ENCODE data around the gene FOXA1. TPM values are rescaled to one million over a fixed set of nuclear protein-coding genes. Genes with fewer than 3 reads are reported as not detected.

Gene FOXA1
- total and polyA plus RNA-seq, 9 of the 15 experiments (the other 6 are each of a cell fraction or from before 2014, with no cell fraction given), result 0.20 to 3.0 (median 1.3) TPM

DNA sequence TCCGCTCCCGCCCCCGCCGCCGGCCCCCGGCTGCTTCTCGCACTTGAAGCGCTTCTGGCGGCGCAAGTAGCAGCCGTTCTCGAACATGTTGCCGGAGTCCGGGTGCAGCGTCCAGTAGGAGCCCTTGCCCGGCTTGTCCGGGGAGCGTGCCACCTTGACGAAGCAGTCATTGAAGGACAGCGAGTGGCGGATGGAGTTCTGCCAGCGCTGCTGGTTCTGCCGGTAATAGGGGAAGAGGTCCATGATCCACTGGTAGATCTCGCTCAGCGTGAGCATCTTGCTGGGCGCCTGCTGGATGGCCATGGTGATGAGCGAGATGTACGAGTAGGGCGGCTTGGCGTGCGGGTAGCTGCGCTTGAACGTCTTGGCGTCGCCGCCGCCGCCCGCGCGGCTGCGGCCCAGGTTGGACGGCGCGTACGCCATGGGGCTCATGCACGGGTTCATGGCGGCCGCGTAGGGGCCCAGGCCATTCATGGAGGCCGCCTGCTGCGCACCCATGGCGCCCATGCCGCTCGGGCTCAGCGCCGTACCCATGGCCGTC, 3.0 kb downstream of the FOXA1 start:
- DNase-seq (ENCODE audit: extremely low read depth in 1 of 4, low spot score in 3 of 4), result no peak
- FAIRE-seq, result no peak
- BruUV-seq (replicated peaks), result no TSS peak
- 98% methylated on average over 16 of the region's 58 CpGs for WGBS (ENCODE audit: insufficient coverage, low coverage, missing lambda C conversion rate)
- Histone ChIP-seq H3K4me1 (replicated peaks in 1 of 2; ENCODE audit: control insufficient read depth in 2 of 2, insufficient read depth in 2 of 2, low read length in 2 of 2) (peaks cover 3 to 25% of the 10 kb centered on the region in 2 experiments; a peak in 4 of 5 replicates), H4K20me1 (replicated peaks; ENCODE audit: control insufficient read depth, insufficient read depth, low read length) (no peaks in the 10 kb centered on the region), H3K9me3 (replicated peaks; ENCODE audit: control insufficient read depth, insufficient read depth, low read depth, low read length) (no peaks in the 10 kb centered on the region), H3K27ac (ENCODE audit: extremely low read depth, low read depth, low read length) (no peak overlapping the region), H3K4me2 (ENCODE audit: insufficient read depth, low read length) (no peak overlapping the region), H3K4me3 (no peak overlapping the region), H3K27me3 (ENCODE audit: control insufficient read depth in 2 of 2, insufficient read depth in 2 of 2, low read length in 2 of 2) (no peaks in the 10 kb centered on the region), H3K9me1 (ENCODE audit: control insufficient read depth, insufficient read depth, low read length) (no peaks in the 10 kb centered on the region), H3K79me2 (ENCODE audit: control insufficient read depth, insufficient read depth, low read length) (peaks cover 2% of the 10 kb centered on the region; the same call in 2 of the 3 replicates), H2AFZ (ENCODE audit: low read depth, low read length) (no peak overlapping the region), H3K36me3 (ENCODE audit: control insufficient read depth, insufficient read depth, low read length) (no peaks in the 10 kb centered on the region), H3K9ac (ENCODE audit: insufficient read depth in 1 of 2, low read depth in 2 of 2, low read length in 2 of 2) (no peak overlapping the region)
- TF ChIP-seq POLR2H (tag; IDR thresholded peaks at IDR 0.05; ENCODE audit: low read depth) (no peak), NUFIP1 (IDR thresholded peaks at IDR 0.05; ENCODE audit: partially characterized antibody) (no peak), ZNF384 (IDR thresholded peaks at IDR 0.05; ENCODE audit: low read depth, low read length) (no peak), POLR2B (IDR thresholded peaks at IDR 0.05; ENCODE audit: low read depth, partially characterized antibody) (no peak), EP400 (IDR thresholded peaks at IDR 0.05) (no peak), KDM4B (IDR thresholded peaks at IDR 0.05; ENCODE audit: borderline replicate concordance in 2 of 2, low read depth in 1 of 2) (no peak), CREB1 (IDR thresholded peaks at IDR 0.05) (no peak), CREB1 (CRISPR knock-in tag; IDR thresholded peaks at IDR 0.05) (no peak), PHB (CRISPR knock-in tag; IDR thresholded peaks at IDR 0.05) (no peak), TARDBP (IDR thresholded peaks at IDR 0.05) (no peak), ZC3H11A (IDR thresholded peaks at IDR 0.05; ENCODE audit: low read depth, low read length) (no peak)
- TF ChIP-seq, protein P1, sequence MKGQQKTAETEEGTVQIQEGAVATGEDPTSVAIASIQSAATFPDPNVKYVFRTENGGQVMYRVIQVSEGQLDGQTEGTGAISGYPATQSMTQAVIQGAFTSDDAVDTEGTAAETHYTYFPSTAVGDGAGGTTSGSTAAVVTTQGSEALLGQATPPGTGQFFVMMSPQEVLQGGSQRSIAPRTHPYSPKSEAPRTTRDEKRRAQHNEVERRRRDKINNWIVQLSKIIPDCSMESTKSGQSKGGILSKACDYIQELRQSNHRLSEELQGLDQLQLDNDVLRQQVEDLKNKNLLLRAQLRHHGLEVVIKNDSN (CRISPR knock-in tag; IDR thresholded peaks at IDR 0.05), result no peak
- CTCF ChIA-PET (ENCODE audit: low intra/inter-chr PET ratio), result no interaction called here
- ATAC-seq, result no peak
- intact Hi-C loops (cut with micrococcal nuclease), result no loop called here
- in situ Hi-C loops (cut with MboI), result loop anchor here (25.0 kb wide), 1 partner anchor 330 kb away; no protein-coding TSS in a partner anchor
- POLR2A ChIA-PET, result no interaction called here
